ENCODE data around the gene THEMIS2. TPM values are rescaled to one million over a fixed set of nuclear protein-coding genes. Genes with fewer than 3 reads are reported as not detected.

THEMIS2 gene
- total RNA-seq, 1 donor from 2014 or later: 21.9 TPM

DNA sequence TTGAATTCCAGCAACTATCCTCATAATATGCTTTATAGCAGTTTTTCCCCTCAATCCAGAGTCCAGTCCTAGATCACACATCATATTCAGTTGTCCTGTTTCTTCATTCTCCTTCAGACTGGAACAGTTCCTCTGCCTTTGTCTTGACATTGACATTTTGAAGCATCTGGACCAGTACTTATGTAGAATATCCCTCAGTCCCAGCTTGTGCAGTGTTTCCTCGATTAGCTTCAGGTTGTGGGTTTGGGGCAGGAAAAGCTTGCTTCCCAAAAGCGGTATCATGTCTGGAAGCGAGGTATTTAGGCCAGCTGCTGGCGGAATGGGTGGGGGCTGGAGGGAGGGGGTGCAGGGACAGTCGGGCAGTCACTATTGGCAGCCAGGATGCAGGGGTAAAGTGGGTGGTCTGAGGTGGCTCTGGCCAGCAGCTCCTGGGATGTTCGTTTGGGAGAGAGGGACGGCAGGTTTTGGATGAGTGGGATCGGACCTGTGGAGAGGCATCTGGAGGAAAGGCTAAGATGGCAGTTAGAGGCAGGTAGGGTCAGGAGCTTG, 6.5 kb downstream of the THEMIS2 start:
- Histone ChIP-seq H3K4me3 (no peak overlapping the region), H3K9me3 (no peaks in the 10 kb centered on the region), H3K36me3 (no peaks in the 10 kb centered on the region), H3K27me3 (no peaks in the 10 kb centered on the region), H3K27ac (no peak overlapping the region), H3K4me1 (peaks cover 9% of the 10 kb centered on the region)
- TF ChIP-seq, protein P1, sequence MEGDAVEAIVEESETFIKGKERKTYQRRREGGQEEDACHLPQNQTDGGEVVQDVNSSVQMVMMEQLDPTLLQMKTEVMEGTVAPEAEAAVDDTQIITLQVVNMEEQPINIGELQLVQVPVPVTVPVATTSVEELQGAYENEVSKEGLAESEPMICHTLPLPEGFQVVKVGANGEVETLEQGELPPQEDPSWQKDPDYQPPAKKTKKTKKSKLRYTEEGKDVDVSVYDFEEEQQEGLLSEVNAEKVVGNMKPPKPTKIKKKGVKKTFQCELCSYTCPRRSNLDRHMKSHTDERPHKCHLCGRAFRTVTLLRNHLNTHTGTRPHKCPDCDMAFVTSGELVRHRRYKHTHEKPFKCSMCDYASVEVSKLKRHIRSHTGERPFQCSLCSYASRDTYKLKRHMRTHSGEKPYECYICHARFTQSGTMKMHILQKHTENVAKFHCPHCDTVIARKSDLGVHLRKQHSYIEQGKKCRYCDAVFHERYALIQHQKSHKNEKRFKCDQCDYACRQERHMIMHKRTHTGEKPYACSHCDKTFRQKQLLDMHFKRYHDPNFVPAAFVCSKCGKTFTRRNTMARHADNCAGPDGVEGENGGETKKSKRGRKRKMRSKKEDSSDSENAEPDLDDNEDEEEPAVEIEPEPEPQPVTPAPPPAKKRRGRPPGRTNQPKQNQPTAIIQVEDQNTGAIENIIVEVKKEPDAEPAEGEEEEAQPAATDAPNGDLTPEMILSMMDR (IDR thresholded peaks at IDR 0.05): no peak
- no peak for TF ChIP-seq POLR2A (IDR thresholded peaks at IDR 0.05)
- no peak for TF ChIP-seq POLR2AphosphoS5 (IDR thresholded peaks at IDR 0.05; ENCODE audit: insufficient read depth in 1 of 2, low read depth in 1 of 2)
- intact Hi-C loops (cut with DNase I): no loop called here
- no peak for DNase-seq (ENCODE audit: extremely low spot score in 2 of 2)

DNA sequence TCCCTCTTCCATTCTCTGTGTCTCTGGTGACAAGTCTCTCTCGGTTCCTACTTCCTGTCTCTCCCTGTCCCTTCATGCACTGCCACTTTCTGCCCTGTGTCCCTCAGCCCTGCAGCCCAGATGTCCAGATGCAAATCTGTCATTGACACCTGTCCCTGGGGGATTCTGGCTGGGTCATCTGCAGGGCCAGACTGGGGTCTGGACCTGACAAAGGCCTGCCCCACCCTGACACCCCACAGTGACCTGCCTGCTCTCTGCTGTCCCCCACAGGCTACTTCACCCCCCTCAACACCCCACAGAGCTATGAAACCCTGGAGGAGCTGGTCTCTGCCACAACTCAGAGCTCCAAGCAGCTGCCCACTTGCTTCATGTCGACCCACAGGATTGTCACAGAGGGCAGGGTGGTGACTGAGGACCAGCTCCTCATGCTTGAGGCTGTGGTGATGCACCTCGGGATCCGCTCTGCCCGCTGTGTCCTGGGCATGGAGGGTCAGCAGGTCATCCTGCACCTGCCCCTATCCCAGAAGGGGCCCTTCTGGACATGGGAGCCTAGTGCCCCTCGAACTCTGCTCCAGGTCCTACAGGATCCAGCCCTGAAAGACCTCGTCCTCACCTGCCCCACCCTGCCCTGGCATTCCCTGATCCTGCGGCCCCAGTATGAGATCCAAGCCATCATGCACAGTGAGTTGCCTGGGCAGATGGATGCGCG, 7.2 kb downstream of the THEMIS2 start:
- Histone ChIP-seq H3K27me3 (no peaks in the 10 kb centered on the region), H3K9me3 (no peaks in the 10 kb centered on the region), H3K36me3 (no peaks in the 10 kb centered on the region), H3K4me3 (no peak overlapping the region), H3K4me1 (peaks cover 6% of the 10 kb centered on the region), H3K27ac (no peak overlapping the region)
- TF ChIP-seq, protein P1 (IDR thresholded peaks at IDR 0.05): no peak
- TF ChIP-seq POLR2AphosphoS5 (IDR thresholded peaks at IDR 0.05; ENCODE audit: insufficient read depth in 1 of 2, low read depth in 1 of 2): no peak
- TF ChIP-seq POLR2A (IDR thresholded peaks at IDR 0.05): no peak
- no peak for DNase-seq (ENCODE audit: extremely low spot score in 2 of 2)
- intact Hi-C loops (cut with DNase I): no loop called here

DNA sequence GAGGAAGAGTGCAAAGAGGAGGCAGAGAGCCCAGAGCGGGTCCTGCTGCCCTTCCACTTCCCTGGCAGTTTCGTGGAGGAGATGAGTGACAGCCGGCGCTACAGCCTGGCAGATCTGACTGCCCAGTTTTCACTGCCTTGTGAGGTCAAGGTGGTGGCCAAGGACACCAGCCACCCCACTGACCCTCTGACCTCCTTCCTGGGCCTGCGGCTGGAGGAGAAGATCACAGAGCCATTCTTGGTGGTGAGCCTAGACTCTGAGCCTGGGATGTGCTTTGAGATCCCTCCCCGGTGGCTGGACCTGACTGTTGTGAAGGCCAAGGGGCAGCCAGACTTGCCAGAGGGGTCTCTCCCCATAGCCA, 10.2 kb downstream of the THEMIS2 start:
- Histone ChIP-seq H3K36me3 (no peaks in the 10 kb centered on the region), H3K27me3 (no peaks in the 10 kb centered on the region), H3K4me1 (no peaks in the 10 kb centered on the region), H3K27ac (no peak overlapping the region), H3K4me3 (no peak overlapping the region), H3K9me3 (no peaks in the 10 kb centered on the region)
- intact Hi-C loops (cut with DNase I): no loop called here
- no peak for DNase-seq (ENCODE audit: extremely low spot score in 2 of 2)
- no peak for TF ChIP-seq POLR2AphosphoS5 (IDR thresholded peaks at IDR 0.05; ENCODE audit: insufficient read depth in 1 of 2, low read depth in 1 of 2)
- TF ChIP-seq, protein P1 (IDR thresholded peaks at IDR 0.05): no peak
- no peak for TF ChIP-seq POLR2A (IDR thresholded peaks at IDR 0.05)

DNA sequence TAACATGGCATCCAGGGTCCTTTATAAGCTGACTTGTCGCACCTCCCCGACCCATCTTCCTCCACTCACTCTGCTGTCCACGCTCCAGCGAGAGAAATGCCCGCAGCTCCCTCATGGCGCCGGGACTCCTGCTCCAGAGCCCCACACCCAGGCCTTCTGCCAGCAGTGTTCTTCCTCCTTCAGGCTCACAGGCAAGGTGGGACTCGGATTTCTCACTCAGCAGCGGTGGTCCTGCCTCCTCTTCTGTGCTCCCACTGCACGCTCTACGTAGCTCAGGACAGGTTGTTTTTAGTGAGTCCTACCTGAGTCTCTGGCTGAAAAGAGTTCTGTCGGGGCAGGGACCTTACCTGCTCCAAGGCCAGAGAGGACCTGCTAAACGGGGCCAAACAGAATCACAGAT, 11.2 kb downstream of the THEMIS2 start:
- no peaks in the 10 kb centered on the region for H3K27me3 ChIP-seq
- no peak for DNase-seq (ENCODE audit: extremely low spot score in 2 of 2)
- H3K36me3 ChIP-seq: no peaks in the 10 kb centered on the region
- TF ChIP-seq, protein P1 (IDR thresholded peaks at IDR 0.05): no peak
- TF ChIP-seq POLR2AphosphoS5 (IDR thresholded peaks at IDR 0.05; ENCODE audit: insufficient read depth in 1 of 2, low read depth in 1 of 2) (no peak), POLR2A (IDR thresholded peaks at IDR 0.05) (no peak)
- no peaks in the 10 kb centered on the region for H3K9me3 ChIP-seq
- intact Hi-C loops (cut with DNase I): no loop called here
- H3K27ac ChIP-seq: no peak overlapping the region
- no peak overlapping the region for H3K4me3 ChIP-seq
- no peaks in the 10 kb centered on the region for H3K4me1 ChIP-seq

Measured in vagina (tissue), 2 donors.